ENCODE data around the gene SCAPER.
"Not testable (repeated sequence)": the region's sequence is repeated elsewhere in the genome, so short reads cannot be mapped to it uniquely, and the experiment has no call there.

DNA sequence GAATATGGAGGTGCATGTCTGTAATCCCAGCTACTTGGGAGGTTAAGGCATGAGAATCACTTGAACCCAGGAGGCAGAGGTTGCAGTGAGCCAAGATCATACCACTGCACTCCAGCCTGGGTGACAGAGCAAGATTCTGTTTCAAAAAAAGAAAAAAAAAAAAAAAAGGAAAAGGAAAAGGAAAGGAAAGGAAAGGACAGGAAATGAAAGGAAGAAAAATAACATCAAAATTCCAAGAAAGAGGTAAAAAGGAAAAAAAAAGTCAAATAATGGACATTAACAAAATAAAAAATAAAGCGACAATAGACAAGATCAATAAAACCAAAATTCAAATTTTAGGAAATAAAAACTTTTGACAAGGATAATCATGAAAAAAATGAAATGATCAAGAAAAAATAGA, 212.6 kb downstream of the SCAPER start:
- TF ChIP-seq ZNF263 (CRISPR knock-in tag; IDR thresholded peaks at IDR 0.05; ENCODE audit: low read depth); NR3C1 (CRISPR knock-in tag; conservative IDR thresholded peaks at IDR 0.05; ENCODE audit: low read depth): not testable (repeated sequence)
- TF ChIP-seq, protein P1, sequence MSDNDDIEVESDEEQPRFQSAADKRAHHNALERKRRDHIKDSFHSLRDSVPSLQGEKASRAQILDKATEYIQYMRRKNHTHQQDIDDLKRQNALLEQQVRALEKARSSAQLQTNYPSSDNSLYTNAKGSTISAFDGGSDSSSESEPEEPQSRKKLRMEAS (CRISPR knock-in tag; IDR thresholded peaks at IDR 0.05), result not testable (repeated sequence)
- TF ChIP-seq, protein P2, sequence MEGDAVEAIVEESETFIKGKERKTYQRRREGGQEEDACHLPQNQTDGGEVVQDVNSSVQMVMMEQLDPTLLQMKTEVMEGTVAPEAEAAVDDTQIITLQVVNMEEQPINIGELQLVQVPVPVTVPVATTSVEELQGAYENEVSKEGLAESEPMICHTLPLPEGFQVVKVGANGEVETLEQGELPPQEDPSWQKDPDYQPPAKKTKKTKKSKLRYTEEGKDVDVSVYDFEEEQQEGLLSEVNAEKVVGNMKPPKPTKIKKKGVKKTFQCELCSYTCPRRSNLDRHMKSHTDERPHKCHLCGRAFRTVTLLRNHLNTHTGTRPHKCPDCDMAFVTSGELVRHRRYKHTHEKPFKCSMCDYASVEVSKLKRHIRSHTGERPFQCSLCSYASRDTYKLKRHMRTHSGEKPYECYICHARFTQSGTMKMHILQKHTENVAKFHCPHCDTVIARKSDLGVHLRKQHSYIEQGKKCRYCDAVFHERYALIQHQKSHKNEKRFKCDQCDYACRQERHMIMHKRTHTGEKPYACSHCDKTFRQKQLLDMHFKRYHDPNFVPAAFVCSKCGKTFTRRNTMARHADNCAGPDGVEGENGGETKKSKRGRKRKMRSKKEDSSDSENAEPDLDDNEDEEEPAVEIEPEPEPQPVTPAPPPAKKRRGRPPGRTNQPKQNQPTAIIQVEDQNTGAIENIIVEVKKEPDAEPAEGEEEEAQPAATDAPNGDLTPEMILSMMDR (IDR thresholded peaks at IDR 0.05), result not testable (repeated sequence)
- TF ChIP-seq, protein P3, sequence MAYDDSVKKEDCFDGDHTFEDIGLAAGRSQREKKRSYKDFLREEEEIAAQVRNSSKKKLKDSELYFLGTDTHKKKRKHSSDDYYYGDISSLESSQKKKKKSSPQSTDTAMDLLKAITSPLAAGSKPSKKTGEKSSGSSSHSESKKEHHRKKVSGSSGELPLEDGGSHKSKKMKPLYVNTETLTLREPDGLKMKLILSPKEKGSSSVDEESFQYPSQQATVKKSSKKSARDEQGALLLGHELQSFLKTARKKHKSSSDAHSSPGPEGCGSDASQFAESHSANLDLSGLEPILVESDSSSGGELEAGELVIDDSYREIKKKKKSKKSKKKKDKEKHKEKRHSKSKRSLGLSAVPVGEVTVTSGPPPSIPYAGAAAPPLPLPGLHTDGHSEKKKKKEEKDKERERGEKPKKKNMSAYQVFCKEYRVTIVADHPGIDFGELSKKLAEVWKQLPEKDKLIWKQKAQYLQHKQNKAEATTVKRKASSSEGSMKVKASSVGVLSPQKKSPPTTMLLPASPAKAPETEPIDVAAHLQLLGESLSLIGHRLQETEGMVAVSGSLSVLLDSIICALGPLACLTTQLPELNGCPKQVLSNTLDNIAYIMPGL (CRISPR knock-in tag; IDR thresholded peaks at IDR 0.05), result not testable (repeated sequence)
- TF ChIP-seq, protein P4, sequence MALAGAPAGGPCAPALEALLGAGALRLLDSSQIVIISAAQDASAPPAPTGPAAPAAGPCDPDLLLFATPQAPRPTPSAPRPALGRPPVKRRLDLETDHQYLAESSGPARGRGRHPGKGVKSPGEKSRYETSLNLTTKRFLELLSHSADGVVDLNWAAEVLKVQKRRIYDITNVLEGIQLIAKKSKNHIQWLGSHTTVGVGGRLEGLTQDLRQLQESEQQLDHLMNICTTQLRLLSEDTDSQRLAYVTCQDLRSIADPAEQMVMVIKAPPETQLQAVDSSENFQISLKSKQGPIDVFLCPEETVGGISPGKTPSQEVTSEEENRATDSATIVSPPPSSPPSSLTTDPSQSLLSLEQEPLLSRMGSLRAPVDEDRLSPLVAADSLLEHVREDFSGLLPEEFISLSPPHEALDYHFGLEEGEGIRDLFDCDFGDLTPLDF (CRISPR knock-in tag; IDR thresholded peaks at IDR 0.05), result not testable (repeated sequence)

All from WTC11 (cell line).